ENCODE results near the gene ZFAND3. TPM values are rescaled to one million over a fixed set of nuclear protein-coding genes. Genes with fewer than 3 reads are reported as not detected.

Gene ZFAND3
- total RNA-seq, 4 donors from 2014 or later, result 46.3 to 73.6 (median 49.3) TPM

- no peaks in the 10 kb centered on the region for H3K9me3 ChIP-seq
- H3K4me1 ChIP-seq, result peaks cover 0 to 40% (median 6%) of the 10 kb centered on the region in 3 donors
- no peak for TF ChIP-seq EP300 (IDR thresholded peaks at IDR 0.05)
- no peak for TF ChIP-seq POLR2AphosphoS5 (IDR thresholded peaks at IDR 0.05)
- no peak for TF ChIP-seq POLR2A (IDR thresholded peaks at IDR 0.05)
- TF ChIP-seq CTCF (IDR thresholded peaks at IDR 0.05), result no peak
- no peak overlapping the region for H3K4me3 ChIP-seq
- 83 to 86% methylated on average over 2 of the region's 2 CpGs for WGBS, 2 donors (ENCODE audit: low coverage in 1 of 2)
- ATAC-seq, result no peak
- H3K36me3 ChIP-seq, result peaks cover 0 to 5% of the 10 kb centered on the region in 2 donors
- H3K27ac ChIP-seq, result no peak overlapping the region
- no peaks in the 10 kb centered on the region for H3K27me3 ChIP-seq
Observed at GRCh38 chr6:38080889-38081288, 261.4 kb downstream of the ZFAND3 start.

- no peak for ATAC-seq
- Histone ChIP-seq H3K4me3 (no peak overlapping the region), H3K27ac (no peak overlapping the region), H3K27me3 (no peaks in the 10 kb centered on the region), H3K9me3 (no peaks in the 10 kb centered on the region), H3K36me3 (peaks cover 0 to 5% of the 10 kb centered on the region in 2 donors), H3K4me1 (peaks cover 0 to 17% (median 0%) of the 10 kb centered on the region in 3 donors)
- TF ChIP-seq POLR2AphosphoS5 (IDR thresholded peaks at IDR 0.05) (no peak), POLR2A (IDR thresholded peaks at IDR 0.05) (no peak), CTCF (IDR thresholded peaks at IDR 0.05) (no peak), EP300 (IDR thresholded peaks at IDR 0.05) (no peak)
Observed at GRCh38 chr6:38085031-38085430, 265.5 kb downstream of the ZFAND3 start.

- Histone ChIP-seq H3K4me3 (no peak overlapping the region), H3K4me1 (peaks cover 0 to 24% (median 0%) of the 10 kb centered on the region in 3 donors), H3K27me3 (no peaks in the 10 kb centered on the region), H3K36me3 (peaks cover 0 to 5% of the 10 kb centered on the region in 2 donors), H3K9me3 (no peaks in the 10 kb centered on the region), H3K27ac (no peak overlapping the region)
- TF ChIP-seq CTCF (IDR thresholded peaks at IDR 0.05), result no peak
- TF ChIP-seq POLR2AphosphoS5 (IDR thresholded peaks at IDR 0.05), result no peak
- no peak for TF ChIP-seq EP300 (IDR thresholded peaks at IDR 0.05)
- TF ChIP-seq POLR2A (IDR thresholded peaks at IDR 0.05), result no peak
- ATAC-seq, result no peak
- WGBS, 2 donors (ENCODE audit: low coverage in 1 of 2), result 0 to 47% methylated on average over 2 of the region's 2 CpGs
Observed at GRCh38 chr6:38086346-38086745, 266.8 kb downstream of the ZFAND3 start.

- Histone ChIP-seq H3K4me3 (no peak overlapping the region), H3K27ac (no peak overlapping the region), H3K9me3 (no peaks in the 10 kb centered on the region), H3K4me1 (peaks cover 0 to 24% (median 0%) of the 10 kb centered on the region in 3 donors), H3K27me3 (no peaks in the 10 kb centered on the region), H3K36me3 (peaks cover 0 to 5% of the 10 kb centered on the region in 2 donors)
- TF ChIP-seq CTCF (IDR thresholded peaks at IDR 0.05) (no peak), POLR2A (IDR thresholded peaks at IDR 0.05) (no peak), POLR2AphosphoS5 (IDR thresholded peaks at IDR 0.05) (no peak), EP300 (IDR thresholded peaks at IDR 0.05) (no peak)
- no peak for ATAC-seq
- WGBS, 2 donors (ENCODE audit: low coverage in 1 of 2), result 79% methylated on average over 2 of the region's 2 CpGs; no CpG with 5 or more reads in 1 of the 2 donors
Observed at GRCh38 chr6:38088010-38088409, 268.5 kb downstream of the ZFAND3 start.

GRCh38 chr6:38088829-38089228, 269.3 kb downstream of the ZFAND3 start:
- no peak for ATAC-seq
- Histone ChIP-seq H3K4me1 (peaks cover 0 to 24% (median 0%) of the 10 kb centered on the region in 3 donors), H3K27me3 (no peaks in the 10 kb centered on the region), H3K4me3 (no peak overlapping the region), H3K9me3 (no peaks in the 10 kb centered on the region), H3K27ac (no peak overlapping the region), H3K36me3 (no peaks in the 10 kb centered on the region)
- 100% methylated on average over 1 of the region's 3 CpGs; no CpG with 5 or more reads in 1 of the 2 donors for WGBS, 2 donors (ENCODE audit: low coverage in 1 of 2)
- TF ChIP-seq CTCF (IDR thresholded peaks at IDR 0.05) (no peak), POLR2AphosphoS5 (IDR thresholded peaks at IDR 0.05) (no peak), EP300 (IDR thresholded peaks at IDR 0.05) (no peak)
